Mesendoderm (in vitro differentiated cells): ENCODE results near the gene CDKL5.

Experiments
- DNase-seq: peaks from one replicate; pipeline ENCODE4 v3.0.0; 2013
- H2AK5ac ChIP-seq: 2 replicates; pipeline ENCODE4 v1.6.1; 2013; ENCODE audit warnings: low read length, inconsistent platforms
- H2BK120ac ChIP-seq: 2 replicates; pipeline ENCODE4 v1.6.1; 2013; ENCODE audit warnings: low read depth, mild to moderate bottlenecking, low read length, moderate library complexity, mixed read lengths
- H2BK15ac ChIP-seq: replicated peaks from 2 replicates; pipeline ENCODE4 v1.6.1; 2013; ENCODE audit warnings: low read depth, mild to moderate bottlenecking, moderate library complexity
- H2BK5ac ChIP-seq: 2 replicates; pipeline ENCODE4 v1.6.1; 2013; ENCODE audit warnings: low read length, inconsistent platforms
- H3K18ac ChIP-seq: 2 replicates; pipeline ENCODE4 v1.6.1; 2013; ENCODE audit warnings: mild to moderate bottlenecking, low read length, mixed read lengths
- H3K23ac ChIP-seq: one replicate; pipeline ENCODE4 v1.6.1; 2013; ENCODE audit warnings: low read length
- H3K27ac ChIP-seq: 2 replicates; pipeline ENCODE4 v1.5.1; 2013; ENCODE audit warnings: low read depth, mild to moderate bottlenecking, inconsistent platforms, low read length, moderate library complexity
- H3K27me3 ChIP-seq: 2 replicates; pipeline ENCODE4 v1.6.1; 2013; ENCODE audit warnings: low read length, control low read depth, mild to moderate bottlenecking, inconsistent platforms; ENCODE audit not compliant: insufficient read depth, poor library complexity
- H3K36me3 ChIP-seq: 2 replicates; pipeline ENCODE4 v1.6.1; 2013; ENCODE audit warnings: low read length, inconsistent platforms; ENCODE audit not compliant: control insufficient read depth, insufficient read depth
- H3K4ac ChIP-seq: one replicate; pipeline ENCODE4 v1.6.1; 2013; ENCODE audit warnings: low read depth, mild to moderate bottlenecking, low read length, moderate library complexity
- H3K4me1 ChIP-seq: 2 replicates; pipeline ENCODE4 v1.6.1; 2013; ENCODE audit warnings: low read depth, low read length, inconsistent platforms; ENCODE audit not compliant: control insufficient read depth
- H3K4me2 ChIP-seq: 2 replicates; pipeline ENCODE4 v1.6.1; 2013; ENCODE audit warnings: low read length
- H3K4me3 ChIP-seq: 2 replicates; pipeline ENCODE4 v1.5.1; 2013; ENCODE audit warnings: mild to moderate bottlenecking, low read length
- H3K56ac ChIP-seq: one replicate; pipeline ENCODE4 v1.6.1; 2013; ENCODE audit warnings: low read length
- H3K79me1 ChIP-seq: 2 replicates; pipeline ENCODE4 v1.6.1; 2013; ENCODE audit warnings: low read length, inconsistent platforms
- H3K79me2 ChIP-seq: 2 replicates; pipeline ENCODE4 v1.6.1; 2013; ENCODE audit warnings: mild to moderate bottlenecking, low read length; ENCODE audit not compliant: control insufficient read depth, insufficient read depth
- H3K9ac ChIP-seq: 2 replicates; pipeline ENCODE4 v1.6.1; 2013; ENCODE audit warnings: low read length, inconsistent platforms
- H4K5ac ChIP-seq: one replicate; pipeline ENCODE4 v1.6.1; 2013; ENCODE audit warnings: low read length
- H4K8ac ChIP-seq: one replicate; pipeline ENCODE4 v1.6.1; 2013; ENCODE audit warnings: low read depth, mild to moderate bottlenecking, control low read depth, low read length, moderate library complexity
- WGBS: extraction: QIAGEN DNeasy Blood & Tissue Kit; methylation state at CpG from one replicate; pipeline ENCODE4 v1.1.7; 2013; ENCODE audit warnings: low lambda C conversion rate, missing lambda C conversion rate; ENCODE audit not compliant: insufficient coverage; ENCODE audit errors: extremely low coverage; 5-methylcytosine and 5-hydroxymethylcytosine counted together

The CDKL5 gene

GRCh38 chrX:18649498-18649951 is 224.1 kb downstream of the CDKL5 start:
- Histone ChIP-seq H3K27me3 (no peaks in the 10 kb centered on the region), H3K4me1 (no peaks in the 10 kb centered on the region), H3K4me3 (no peak overlapping the region), H3K27ac (no peak overlapping the region), H2BK120ac (no peak overlapping the region), H4K8ac (no peak overlapping the region), H3K36me3 (no peaks in the 10 kb centered on the region), H3K4me2 (no peak overlapping the region), H2BK5ac (no peak overlapping the region), H3K18ac (no peak overlapping the region), H3K4ac (no peak overlapping the region), H3K56ac (no peak overlapping the region), H2BK15ac (no peak overlapping the region), H3K23ac (no peak overlapping the region), H2AK5ac (no peak overlapping the region), H3K79me2 (no peaks in the 10 kb centered on the region), H4K5ac (no peak overlapping the region), H3K9ac (no peak overlapping the region), H3K79me1 (no peaks in the 10 kb centered on the region)
- DNase-seq: peak; percentile 32
- no CpG with 5 or more reads among the region's 9 CpGs for whole genome bisulfite sequencing

GRCh38 chrX:18650662-18651061 is 225.3 kb downstream of the CDKL5 start:
- Histone ChIP-seq H2BK15ac (no peak overlapping the region), H3K79me1 (no peaks in the 10 kb centered on the region), H2BK5ac (no peak overlapping the region), H3K23ac (no peak overlapping the region), H3K56ac (no peak overlapping the region), H3K27me3 (no peaks in the 10 kb centered on the region), H3K27ac (no peak overlapping the region), H2BK120ac (no peak overlapping the region), H4K5ac (no peak overlapping the region), H3K4me1 (no peaks in the 10 kb centered on the region), H3K9ac (no peak overlapping the region), H3K4me3 (no peak overlapping the region), H2AK5ac (no peak overlapping the region), H4K8ac (no peak overlapping the region), H3K18ac (no peak overlapping the region), H3K4me2 (no peak overlapping the region), H3K79me2 (no peaks in the 10 kb centered on the region), H3K4ac (no peak overlapping the region), H3K36me3 (no peaks in the 10 kb centered on the region)
- DNase-seq: no peak
- WGBS: no CpG with 5 or more reads among the region's 6 CpGs

GRCh38 chrX:18652636-18653035 is 227.2 kb downstream of the CDKL5 start:
- Histone ChIP-seq H3K79me1 (no peaks in the 10 kb centered on the region), H3K4me2 (no peak overlapping the region), H3K4ac (no peak overlapping the region), H3K9ac (no peak overlapping the region), H3K4me3 (no peak overlapping the region), H3K27me3 (no peaks in the 10 kb centered on the region), H3K79me2 (no peaks in the 10 kb centered on the region), H3K56ac (no peak overlapping the region), H3K4me1 (no peaks in the 10 kb centered on the region), H2BK120ac (no peak overlapping the region), H2BK15ac (no peak overlapping the region), H4K8ac (no peak overlapping the region), H4K5ac (no peak overlapping the region), H3K27ac (no peak overlapping the region), H3K23ac (no peak overlapping the region), H3K36me3 (no peaks in the 10 kb centered on the region), H2BK5ac (no peak overlapping the region), H2AK5ac (no peak overlapping the region), H3K18ac (no peak overlapping the region)
- no peak for DNase-seq

GRCh38 chrX:18654875-18655836 is 229.7 kb downstream of the CDKL5 start:
- no peak overlapping the region for H2AK5ac ChIP-seq
- H3K9ac ChIP-seq: no peak overlapping the region
- H4K8ac ChIP-seq: no peak overlapping the region
- H2BK15ac ChIP-seq: no peak overlapping the region
- no peaks in the 10 kb centered on the region for H3K36me3 ChIP-seq
- H3K4me1 ChIP-seq: no peaks in the 10 kb centered on the region
- H3K18ac ChIP-seq: no peak overlapping the region
- no peak overlapping the region for H3K4ac ChIP-seq
- H4K5ac ChIP-seq: no peak overlapping the region
- H3K4me2 ChIP-seq: no peak overlapping the region
- H3K27ac ChIP-seq: no peak overlapping the region
- WGBS: no CpG with 5 or more reads among the region's 5 CpGs
- H3K27me3 ChIP-seq: no peaks in the 10 kb centered on the region
- H2BK120ac ChIP-seq: no peak overlapping the region
- no peak overlapping the region for H3K4me3 ChIP-seq
- no peak overlapping the region for H3K23ac ChIP-seq
- H3K79me1 ChIP-seq: no peaks in the 10 kb centered on the region
- H3K56ac ChIP-seq: no peak overlapping the region
- H2BK5ac ChIP-seq: no peak overlapping the region
- no peak for DNase-seq
- no peaks in the 10 kb centered on the region for H3K79me2 ChIP-seq

GRCh38 chrX:18661273-18661672 is 235.9 kb downstream of the CDKL5 start:
- no CpG with 5 or more reads among the region's 12 CpGs for WGBS
- no peak overlapping the region for H3K56ac ChIP-seq

More at GRCh38 chrX:18661273-18661672, 235.9 kb downstream of the CDKL5 start:
- Histone ChIP-seq H4K8ac (no peak overlapping the region), H3K9ac (no peak overlapping the region), H3K27ac (no peak overlapping the region), H3K4ac (no peak overlapping the region), H3K36me3 (no peaks in the 10 kb centered on the region), H3K27me3 (no peaks in the 10 kb centered on the region), H2BK5ac (no peak overlapping the region), H3K79me1 (no peaks in the 10 kb centered on the region), H3K4me3 (no peak overlapping the region), H3K79me2 (no peaks in the 10 kb centered on the region), H2BK120ac (no peak overlapping the region), H3K18ac (no peak overlapping the region), H2AK5ac (no peak overlapping the region), H3K4me1 (no peaks in the 10 kb centered on the region), H3K23ac (no peak overlapping the region), H3K4me2 (no peak overlapping the region), H2BK15ac (no peak overlapping the region), H4K5ac (no peak overlapping the region)
- DNase-seq: no peak
